ENCODE measurements around the gene MYO15A.

- TF ChIP-seq CTCF (IDR thresholded peaks at IDR 0.05): no peak
- TF ChIP-seq POLR2A (IDR thresholded peaks at IDR 0.05): no peak
- TF ChIP-seq EP300 (IDR thresholded peaks at IDR 0.05): no peak
Measured at GRCh38 chr17:18106211-18106610, 2.3 kb upstream of the MYO15A start.

All from stomach (tissue), 4 donors.